Keratinocyte (primary cell): ENCODE data around the gene CPNE7. TPM values are rescaled to one million over a fixed set of nuclear protein-coding genes. Genes with fewer than 3 reads are reported as not detected.

Experiments used
- DNase-seq: peaks from one replicate; pipeline ENCODE4 v3.0.0-alpha.2; 2011; ENCODE audit warnings: low read depth, missing footprints, low spot score
- FAIRE-seq: peaks from 2 replicates; lab custom pipeline; 2011; peaks lifted over from hg19 to GRCh38; lab: Jason Lieb, UNC
- H2AFZ ChIP-seq: 2 replicates; pipeline ENCODE4 v1.6.0; 2012; ENCODE audit warnings: low read length, control low read depth, inconsistent platforms; ENCODE audit not compliant: control insufficient read depth
- H3K27ac ChIP-seq: 2 replicates; pipeline ENCODE4 v1.5.1; 2011; ENCODE audit warnings: low read length; ENCODE audit not compliant: control insufficient read depth, insufficient read depth
- H3K27me3 ChIP-seq: 3 replicates; pipeline ENCODE4 v1.6.0; 2011; ENCODE audit warnings: low read length; ENCODE audit not compliant: control insufficient read depth, insufficient read depth; ENCODE audit errors: extremely low read depth
- H3K36me3 ChIP-seq, 2 experiments: 2 replicates in 1 of 2; 3 replicates in 1 of 2; pipeline ENCODE4 v1.5.1; 2011; ENCODE audit warnings: low read length in 2 of 2, mild to moderate bottlenecking in 1 of 2; ENCODE audit not compliant: control insufficient read depth in 2 of 2, insufficient read depth in 2 of 2; ENCODE audit errors: extremely low read depth in 1 of 2
- H3K4me1 ChIP-seq: 3 replicates; pipeline ENCODE4 v1.5.1; 2011; ENCODE audit warnings: low read length; ENCODE audit not compliant: control insufficient read depth, insufficient read depth; ENCODE audit errors: extremely low read depth
- H3K4me2 ChIP-seq: 3 replicates; pipeline ENCODE4 v1.6.0; 2011; ENCODE audit warnings: low read depth, low read length; ENCODE audit not compliant: control insufficient read depth, insufficient read depth; ENCODE audit errors: extremely low read depth
- H3K4me3 ChIP-seq, 3 experiments: fragments of 200-600 bp in 1 of 3; sonication (generic) in 1 of 3; 2 replicates in 2 of 3; 3 replicates in 1 of 3; pipeline ENCODE4 v1.5.1; 2011 to 2016; ENCODE audit warnings: low read length in 3 of 3, mild to moderate bottlenecking in 3 of 3, control low read depth in 2 of 3, inconsistent platforms in 1 of 3, low read depth in 1 of 3, mixed read lengths in 1 of 3, mixed run types in 1 of 3, moderate library complexity in 1 of 3; ENCODE audit not compliant: control insufficient read depth in 2 of 3, insufficient read depth in 2 of 3; ENCODE audit errors: extremely low read depth in 1 of 3
- H3K79me2 ChIP-seq: 2 replicates; pipeline ENCODE4 v1.6.0; 2012; ENCODE audit warnings: low read length; ENCODE audit not compliant: control insufficient read depth, insufficient read depth
- H3K9ac ChIP-seq: 3 replicates; pipeline ENCODE4 v1.6.0; 2011; ENCODE audit warnings: low read length; ENCODE audit not compliant: control insufficient read depth, insufficient read depth; ENCODE audit errors: extremely low read depth
- H3K9me1 ChIP-seq: 3 replicates; pipeline ENCODE4 v1.6.0; 2011; ENCODE audit warnings: low read length; ENCODE audit not compliant: control insufficient read depth, insufficient read depth; ENCODE audit errors: extremely low read depth
- H3K9me3 ChIP-seq: 2 replicates; pipeline ENCODE4 v1.5.1; 2012; ENCODE audit warnings: low read depth, low read length; ENCODE audit not compliant: control insufficient read depth
- H4K20me1 ChIP-seq: 3 replicates; pipeline ENCODE4 v1.6.0; 2011; ENCODE audit warnings: low read length; ENCODE audit not compliant: control insufficient read depth, insufficient read depth; ENCODE audit errors: extremely low read depth
- EZH2 ChIP-seq: IDR thresholded peaks from one replicate; pipeline ENCODE4 v1.6.1; 2012; ENCODE audit warnings: inconsistent platforms, mild to moderate bottlenecking, low read length, moderate library complexity
- dilution Hi-C: fragments of 300-500 bp; cut with MboI; formaldehyde crosslinking; loops from one replicate; pipeline ENCODE4 v1.7.0; 2020; ENCODE audit warnings: low sequenced_read_pairs; ENCODE audit not compliant: extremely low pct_ligation_motif_present
- polyA plus RNA-seq, 5 experiments: library from polyadenylated mRNA; depleted of rRNA in 3 of 5; stranded (reverse) in 3 of 5; stranded (forward) in 1 of 5; unstranded in 1 of 5; fragments of >200 nt; gene quantifications; 1 replicate in 1 of 5; 2 replicates in 3 of 5; 3 replicates in 1 of 5; pipeline versions ENCODE4 v1.2.1 to v1.2.3, GENCODE V29; 2011 to 2012; ENCODE audit warnings: missing spikeins in 2 of 5, low read depth in 1 of 5, low replicate concordance in 1 of 5
- TF ChIP-seq, protein P1 (sequence below), 3 experiments: IDR thresholded peaks in 1 of 3; conservative IDR thresholded peaks in 1 of 3; optimal IDR thresholded peaks in 1 of 3; 2 replicates in 2 of 3; 3 replicates in 1 of 3; pipeline versions ENCODE3 to v1.5.1; 2011; ENCODE audit warnings: low read length in 3 of 3, mild to moderate bottlenecking in 3 of 3, moderate library complexity in 2 of 3, control low read depth in 1 of 3, inconsistent platforms in 1 of 3; ENCODE audit not compliant: insufficient read depth in 2 of 3; ENCODE audit errors: extremely low read depth in 1 of 3

CPNE7 gene
- polyA plus RNA-seq, 1 donor (not counting 4 experiments of a cell fraction or from before 2014, with no cell fraction given) = 9.1 TPM

DNA sequence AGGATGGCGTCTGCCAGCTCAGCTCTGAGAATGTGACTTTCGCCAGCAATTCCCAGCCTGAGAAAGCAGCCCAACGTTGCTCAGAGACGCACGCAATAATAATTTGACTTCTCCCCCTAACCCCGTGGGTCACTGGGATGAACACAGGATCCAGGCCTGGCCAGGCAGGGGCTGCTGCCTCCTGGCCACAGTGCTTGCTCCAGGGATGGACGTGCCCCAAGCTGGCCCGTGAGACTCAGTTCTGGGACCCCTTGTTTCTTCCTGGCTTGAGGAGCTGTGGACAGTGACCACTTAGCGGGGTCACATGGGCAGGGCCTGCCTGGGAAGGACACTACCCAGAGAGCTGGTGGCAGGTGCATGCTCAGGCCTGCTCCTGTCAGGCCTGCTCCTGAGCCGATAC lies 24.3 kb downstream of the CPNE7 start:
- no peaks in the 10 kb centered on the region for H3K36me3 ChIP-seq
- no peaks in the 10 kb centered on the region for H3K9me1 ChIP-seq
- dilution Hi-C loops = no loop called here
- H3K9me3 ChIP-seq = no peaks in the 10 kb centered on the region
- H3K27me3 ChIP-seq = no peaks in the 10 kb centered on the region
- no peaks in the 10 kb centered on the region for H4K20me1 ChIP-seq
- no peaks in the 10 kb centered on the region for H3K79me2 ChIP-seq
- no peak overlapping the region for H2AFZ ChIP-seq
- H3K27ac ChIP-seq = no peak overlapping the region
- H3K4me3 ChIP-seq = no peak overlapping the region
- peaks cover 32% of the 10 kb centered on the region for H3K4me1 ChIP-seq
- DNase-seq = no peak
- no peak overlapping the region for H3K4me2 ChIP-seq
- FAIRE-seq = no peak
- no peak overlapping the region for H3K9ac ChIP-seq
- TF ChIP-seq, protein P1, sequence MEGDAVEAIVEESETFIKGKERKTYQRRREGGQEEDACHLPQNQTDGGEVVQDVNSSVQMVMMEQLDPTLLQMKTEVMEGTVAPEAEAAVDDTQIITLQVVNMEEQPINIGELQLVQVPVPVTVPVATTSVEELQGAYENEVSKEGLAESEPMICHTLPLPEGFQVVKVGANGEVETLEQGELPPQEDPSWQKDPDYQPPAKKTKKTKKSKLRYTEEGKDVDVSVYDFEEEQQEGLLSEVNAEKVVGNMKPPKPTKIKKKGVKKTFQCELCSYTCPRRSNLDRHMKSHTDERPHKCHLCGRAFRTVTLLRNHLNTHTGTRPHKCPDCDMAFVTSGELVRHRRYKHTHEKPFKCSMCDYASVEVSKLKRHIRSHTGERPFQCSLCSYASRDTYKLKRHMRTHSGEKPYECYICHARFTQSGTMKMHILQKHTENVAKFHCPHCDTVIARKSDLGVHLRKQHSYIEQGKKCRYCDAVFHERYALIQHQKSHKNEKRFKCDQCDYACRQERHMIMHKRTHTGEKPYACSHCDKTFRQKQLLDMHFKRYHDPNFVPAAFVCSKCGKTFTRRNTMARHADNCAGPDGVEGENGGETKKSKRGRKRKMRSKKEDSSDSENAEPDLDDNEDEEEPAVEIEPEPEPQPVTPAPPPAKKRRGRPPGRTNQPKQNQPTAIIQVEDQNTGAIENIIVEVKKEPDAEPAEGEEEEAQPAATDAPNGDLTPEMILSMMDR (optimal IDR thresholded peaks at IDR 0.05 in 1 of 3, IDR thresholded peaks at IDR 0.05 in 1 of 3, conservative IDR thresholded peaks at IDR 0.05 in 1 of 3; ENCODE audit: extremely low read depth in 1 of 3, insufficient read depth in 2 of 3, low read length in 3 of 3) = no peak
- no peak for TF ChIP-seq EZH2

DNA sequence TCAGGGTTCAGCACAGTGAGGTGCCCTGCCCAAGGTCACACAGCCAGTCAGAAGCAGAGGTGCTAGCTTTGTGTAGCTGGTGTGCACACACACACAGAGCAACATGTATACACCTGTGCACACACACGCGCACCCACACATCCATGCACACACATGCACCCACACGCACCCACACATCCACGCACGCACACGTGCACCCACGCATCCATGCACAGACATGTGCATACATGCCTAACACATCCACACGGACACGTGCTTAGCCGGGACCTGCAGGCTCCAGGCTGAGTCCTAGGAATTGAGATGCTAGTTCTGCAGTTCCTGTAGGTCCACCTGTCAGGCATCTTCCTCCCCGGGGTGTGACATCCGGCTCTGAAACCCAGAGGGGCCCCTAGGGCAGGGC lies 24.9 kb downstream of the CPNE7 start:
- Histone ChIP-seq H4K20me1 (no peaks in the 10 kb centered on the region), H3K27ac (no peak overlapping the region), H3K4me3 (no peak overlapping the region), H3K36me3 (no peaks in the 10 kb centered on the region), H3K79me2 (no peaks in the 10 kb centered on the region), H3K9me3 (no peaks in the 10 kb centered on the region), H3K9me1 (no peaks in the 10 kb centered on the region), H3K4me2 (no peak overlapping the region), H3K27me3 (peaks cover 4% of the 10 kb centered on the region), H2AFZ (no peak overlapping the region), H3K9ac (no peak overlapping the region), H3K4me1 (peaks cover 33% of the 10 kb centered on the region)
- TF ChIP-seq, protein P1 (optimal IDR thresholded peaks at IDR 0.05 in 1 of 3, IDR thresholded peaks at IDR 0.05 in 1 of 3, conservative IDR thresholded peaks at IDR 0.05 in 1 of 3; ENCODE audit: extremely low read depth in 1 of 3, insufficient read depth in 2 of 3, low read length in 3 of 3) = no peak
- TF ChIP-seq EZH2 = no peak
- FAIRE-seq = no peak
- no peak for DNase-seq
- dilution Hi-C loops = no loop called here
